Mesodermal cell (in vitro differentiated cells): ENCODE data around the gene NRK. TPM values are rescaled to one million over a fixed set of nuclear protein-coding genes. Genes with fewer than 3 reads are reported as not detected.
"Not testable (repeated sequence)": the region's sequence is repeated elsewhere in the genome, so short reads cannot be mapped to it uniquely, and the experiment has no call there.

Source experiments
- H3K27ac ChIP-seq: 2 replicates; pipeline ENCODE4 v1.7.0; 2013; ENCODE audit warnings: mild to moderate bottlenecking, low read depth, low read length, moderate library complexity; ENCODE audit not compliant: severe bottlenecking
- H3K36me3 ChIP-seq: 2 replicates; pipeline ENCODE4 v1.7.1; 2013; ENCODE audit warnings: mild to moderate bottlenecking, low read length, moderate library complexity; ENCODE audit not compliant: control insufficient read depth, insufficient read depth
- H3K4me1 ChIP-seq: one replicate; pipeline ENCODE4 v1.7.1; 2013; ENCODE audit warnings: mild to moderate bottlenecking, low read length; ENCODE audit not compliant: insufficient read depth, control insufficient read depth, poor library complexity, severe bottlenecking
- H3K4me3 ChIP-seq: 2 replicates; pipeline ENCODE4 v1.7.0; 2013; ENCODE audit warnings: low read length, control low read depth, mild to moderate bottlenecking; ENCODE audit not compliant: insufficient read depth, poor library complexity, severe bottlenecking; ENCODE audit errors: extremely low read depth
- H3K9me3 ChIP-seq: 2 replicates; pipeline ENCODE4 v1.7.1; 2013; ENCODE audit warnings: mild to moderate bottlenecking, low read length, moderate library complexity; ENCODE audit not compliant: control insufficient read depth
- WGBS, 2 experiments: methylation state at CpG; one replicate each; pipeline ENCODE4 v1.1.5; 2013; ENCODE audit warnings: missing lambda C conversion rate in 2 of 2; ENCODE audit not compliant: insufficient coverage in 2 of 2; 5-methylcytosine and 5-hydroxymethylcytosine counted together
- polyA plus RNA-seq, 2 experiments: library from polyadenylated mRNA; stranded (reverse); fragments of 50-300 nt; gene quantifications; one replicate each; pipeline ENCODE4 v1.2.3, GENCODE V29; 2013

Gene NRK, protein sequence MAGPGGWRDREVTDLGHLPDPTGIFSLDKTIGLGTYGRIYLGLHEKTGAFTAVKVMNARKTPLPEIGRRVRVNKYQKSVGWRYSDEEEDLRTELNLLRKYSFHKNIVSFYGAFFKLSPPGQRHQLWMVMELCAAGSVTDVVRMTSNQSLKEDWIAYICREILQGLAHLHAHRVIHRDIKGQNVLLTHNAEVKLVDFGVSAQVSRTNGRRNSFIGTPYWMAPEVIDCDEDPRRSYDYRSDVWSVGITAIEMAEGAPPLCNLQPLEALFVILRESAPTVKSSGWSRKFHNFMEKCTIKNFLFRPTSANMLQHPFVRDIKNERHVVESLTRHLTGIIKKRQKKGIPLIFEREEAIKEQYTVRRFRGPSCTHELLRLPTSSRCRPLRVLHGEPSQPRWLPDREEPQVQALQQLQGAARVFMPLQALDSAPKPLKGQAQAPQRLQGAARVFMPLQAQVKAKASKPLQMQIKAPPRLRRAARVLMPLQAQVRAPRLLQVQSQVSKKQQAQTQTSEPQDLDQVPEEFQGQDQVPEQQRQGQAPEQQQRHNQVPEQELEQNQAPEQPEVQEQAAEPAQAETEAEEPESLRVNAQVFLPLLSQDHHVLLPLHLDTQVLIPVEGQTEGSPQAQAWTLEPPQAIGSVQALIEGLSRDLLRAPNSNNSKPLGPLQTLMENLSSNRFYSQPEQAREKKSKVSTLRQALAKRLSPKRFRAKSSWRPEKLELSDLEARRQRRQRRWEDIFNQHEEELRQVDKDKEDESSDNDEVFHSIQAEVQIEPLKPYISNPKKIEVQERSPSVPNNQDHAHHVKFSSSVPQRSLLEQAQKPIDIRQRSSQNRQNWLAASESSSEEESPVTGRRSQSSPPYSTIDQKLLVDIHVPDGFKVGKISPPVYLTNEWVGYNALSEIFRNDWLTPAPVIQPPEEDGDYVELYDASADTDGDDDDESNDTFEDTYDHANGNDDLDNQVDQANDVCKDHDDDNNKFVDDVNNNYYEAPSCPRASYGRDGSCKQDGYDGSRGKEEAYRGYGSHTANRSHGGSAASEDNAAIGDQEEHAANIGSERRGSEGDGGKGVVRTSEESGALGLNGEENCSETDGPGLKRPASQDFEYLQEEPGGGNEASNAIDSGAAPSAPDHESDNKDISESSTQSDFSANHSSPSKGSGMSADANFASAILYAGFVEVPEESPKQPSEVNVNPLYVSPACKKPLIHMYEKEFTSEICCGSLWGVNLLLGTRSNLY (N-terminal part only)
- 2.1 TPM for polyA plus RNA-seq (2013, experiment 1 of 2)
- 1.6 TPM for polyA plus RNA-seq (2013, experiment 2 of 2)

DNA sequence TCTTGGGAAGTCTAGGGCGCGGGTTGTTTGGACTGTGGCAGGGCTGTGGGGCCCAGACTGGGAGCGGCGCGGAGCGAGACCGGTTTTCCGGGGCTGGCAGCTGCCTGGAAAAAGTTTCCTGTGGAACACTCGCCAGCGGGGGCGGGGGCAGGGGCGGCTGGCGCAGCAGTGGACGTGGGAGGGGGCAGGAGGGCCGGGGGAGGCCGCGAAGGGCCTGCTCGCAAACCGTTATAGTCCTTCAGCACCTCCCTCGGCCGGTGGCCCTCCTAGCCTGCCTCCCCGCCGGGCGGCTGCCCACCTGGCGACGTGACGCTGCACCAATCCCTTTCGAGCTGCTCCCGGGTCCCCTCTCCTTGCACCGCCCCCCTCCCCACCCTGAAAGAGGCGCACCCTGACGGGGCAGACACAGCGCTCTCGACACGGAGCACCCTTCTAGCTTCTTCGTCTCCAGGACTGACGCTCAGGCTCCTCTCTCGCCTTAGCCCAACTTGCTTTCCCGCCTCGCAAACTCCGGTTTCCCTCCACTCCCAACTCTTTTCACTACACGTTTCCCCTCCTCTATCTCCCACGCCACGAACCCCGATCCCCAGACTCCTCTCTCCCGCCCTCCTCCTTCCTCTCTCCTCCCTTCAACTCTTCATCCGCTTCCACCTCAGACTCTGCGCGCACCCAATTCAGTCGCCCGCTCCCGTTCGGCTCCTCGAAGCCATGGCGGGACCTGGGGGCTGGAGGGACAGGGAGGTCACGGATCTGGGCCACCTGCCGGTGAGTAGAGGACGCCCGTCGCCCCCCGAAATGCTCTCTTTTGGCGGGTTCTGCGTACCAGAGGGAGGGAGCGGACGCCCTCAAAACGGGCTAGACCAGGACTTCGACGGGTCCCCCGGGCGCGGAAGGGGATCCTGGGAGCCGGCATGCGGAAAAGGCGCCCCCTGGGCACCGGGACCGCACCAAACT lies at the start of gene NRK:
Gene NRK (plus strand): TSS at position 402 of the 954 bp plus-strand sequence. CDS start 307 bp downstream, at position 709.
- Histone ChIP-seq H3K9me3 (no peaks in the 10 kb centered on the region), H3K4me1 (no peaks in the 10 kb centered on the region), H3K36me3 (no peaks in the 10 kb centered on the region), H3K4me3 (peak within 1 kb of the TSS; percentile 36), H3K27ac (peak within 1 kb of the TSS; percentile 69)
- 0 to 1% methylated on average over 26 to 29 of the region's 76 CpGs for WGBS, 2 experiments

DNA sequence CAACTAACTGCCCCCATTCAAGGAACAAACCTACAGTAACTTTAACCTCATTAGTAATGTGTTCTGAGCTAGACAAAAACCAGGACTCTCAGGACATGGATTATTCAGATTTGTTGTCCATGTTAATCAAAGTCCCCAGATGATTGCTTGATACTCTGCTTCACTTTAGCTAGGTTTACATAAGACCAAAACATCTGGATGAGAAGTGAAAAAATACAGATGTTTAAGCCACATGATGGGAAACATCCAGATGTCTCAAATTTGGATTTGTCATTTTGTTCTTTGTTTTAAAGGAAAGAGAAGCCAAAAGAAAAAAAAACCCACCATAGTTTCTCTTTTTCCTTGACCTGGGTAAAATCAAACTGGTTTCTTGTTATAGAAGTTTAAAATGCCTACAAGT lies 48.5 kb upstream of the NRK start:
- Histone ChIP-seq H3K27ac (no peak overlapping the region), H3K4me3 (no peak overlapping the region), H3K36me3 (no peaks in the 10 kb centered on the region), H3K4me1 (no peaks in the 10 kb centered on the region), H3K9me3 (no peaks in the 10 kb centered on the region)

DNA sequence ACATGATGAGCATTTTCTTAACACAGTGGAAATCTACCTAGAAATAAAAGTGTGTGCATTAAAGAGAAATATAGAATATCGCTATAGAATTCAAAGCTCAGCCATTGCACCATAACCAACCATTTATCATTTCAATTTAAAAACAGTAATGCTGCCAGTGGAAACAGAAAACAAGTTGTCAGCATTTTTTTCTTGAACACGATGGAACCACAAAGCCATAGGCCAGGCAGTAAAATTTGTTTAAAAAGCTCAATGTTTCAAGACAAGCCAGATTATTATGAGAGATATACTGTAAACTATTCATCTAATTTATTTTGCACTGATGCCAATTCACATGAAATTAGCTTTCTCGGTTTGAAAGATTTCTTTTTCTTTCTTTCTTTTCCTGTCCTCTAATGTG lies 46.7 kb upstream of the NRK start:
- H3K27ac ChIP-seq = no peak overlapping the region
- no peaks in the 10 kb centered on the region for H3K4me1 ChIP-seq
- H3K9me3 ChIP-seq = no peaks in the 10 kb centered on the region
- no CpG with 5 or more reads among the region's 3 CpGs for WGBS, 2 experiments
- H3K4me3 ChIP-seq = no peak overlapping the region
- no peaks in the 10 kb centered on the region for H3K36me3 ChIP-seq

DNA sequence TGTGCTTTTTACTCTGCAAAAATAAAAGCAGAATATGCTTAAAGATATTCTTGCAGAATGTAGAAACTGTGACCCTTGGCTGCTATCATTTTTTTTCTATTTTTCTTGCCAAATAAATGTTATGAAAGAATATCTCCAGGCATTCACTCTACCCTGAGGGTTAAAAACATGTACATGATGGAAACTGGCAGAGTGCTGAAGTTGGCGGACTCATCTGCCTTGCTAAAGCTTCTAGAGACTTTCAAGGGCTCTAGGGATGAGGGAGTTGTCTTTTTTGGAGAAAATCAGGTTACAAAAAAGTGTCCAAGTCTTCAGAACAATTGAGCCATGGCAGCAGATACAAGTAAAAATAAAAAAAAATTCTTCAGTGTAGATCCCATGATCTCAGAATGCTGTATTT lies 40.5 kb upstream of the NRK start:
- Histone ChIP-seq H3K27ac (no peak overlapping the region), H3K9me3 (no peaks in the 10 kb centered on the region), H3K36me3 (no peaks in the 10 kb centered on the region), H3K4me3 (no peak overlapping the region), H3K4me1 (no peaks in the 10 kb centered on the region)
- WGBS, 2 experiments = no CpG with 5 or more reads among the region's 1 CpG

DNA sequence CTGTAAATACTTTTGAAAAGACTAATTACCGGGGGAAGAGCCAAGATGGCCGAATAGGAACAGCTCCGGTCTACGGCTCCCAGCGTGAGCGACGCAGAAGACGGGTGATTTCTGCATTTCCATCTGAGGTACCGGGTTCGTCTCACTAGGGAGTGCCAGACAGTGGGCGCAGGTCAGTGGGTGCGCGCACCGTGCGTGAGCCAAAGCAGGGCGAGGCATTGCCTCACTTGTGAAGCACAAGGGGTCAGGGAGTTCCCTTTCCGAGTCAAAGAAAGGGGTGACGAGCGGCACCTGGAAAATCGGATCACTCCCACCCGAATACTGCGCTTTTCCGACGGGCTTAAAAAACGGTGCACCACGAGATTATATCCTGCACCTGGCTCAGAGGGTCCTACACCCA lies 25.5 kb upstream of the NRK start:
- not testable (repeated sequence) for H3K27ac ChIP-seq, H3K36me3 ChIP-seq, H3K4me3 ChIP-seq, H3K4me1 ChIP-seq, H3K9me3 ChIP-seq
- WGBS, 2 experiments = 81 to 97% methylated on average over 8 to 14 of the region's 26 CpGs

DNA sequence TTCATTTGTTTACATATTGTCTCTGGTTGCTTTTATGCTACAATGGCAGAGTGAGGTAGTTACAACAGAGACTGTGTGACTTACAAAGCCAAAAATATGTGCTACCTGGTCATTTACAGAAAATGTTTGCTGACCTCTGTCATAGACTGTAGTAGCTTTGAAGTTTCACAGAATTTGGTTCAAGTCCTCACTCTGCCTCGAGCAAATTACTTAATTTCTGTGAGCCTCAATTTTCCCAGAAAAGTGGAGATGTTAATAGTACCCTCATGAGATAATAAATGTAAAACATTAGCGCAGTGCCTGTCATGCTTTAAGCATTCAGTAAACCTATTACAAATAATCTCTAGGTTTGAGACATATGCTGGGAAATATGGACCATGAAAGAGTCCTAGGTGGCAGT lies 18.4 kb upstream of the NRK start:
- WGBS, 2 experiments = no CpG with 5 or more reads among the region's 2 CpGs
- Histone ChIP-seq H3K9me3 (no peaks in the 10 kb centered on the region), H3K36me3 (no peaks in the 10 kb centered on the region), H3K4me1 (no peaks in the 10 kb centered on the region), H3K27ac (no peak overlapping the region), H3K4me3 (no peak overlapping the region)

DNA sequence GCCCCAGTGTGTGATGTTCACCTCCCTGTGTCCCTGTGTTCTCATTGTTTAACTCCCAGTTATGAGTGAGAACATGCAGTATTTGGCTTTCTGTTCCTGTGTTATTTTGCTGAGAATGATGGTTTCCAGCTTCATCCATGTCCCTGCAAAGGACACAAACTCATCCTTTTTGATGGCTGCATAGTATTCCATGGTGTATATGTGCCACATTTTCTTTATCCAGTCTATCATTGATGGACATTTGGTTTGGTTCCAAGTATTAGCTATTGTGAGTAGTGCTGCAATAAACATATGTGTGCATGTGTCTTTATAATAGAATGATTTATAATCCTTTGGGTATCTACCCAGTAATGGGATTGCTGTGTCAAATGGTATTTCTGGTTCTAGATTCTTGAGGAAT lies 16.7 kb upstream of the NRK start:
- H3K4me1 ChIP-seq, H3K36me3 ChIP-seq, H3K27ac ChIP-seq, H3K9me3 ChIP-seq, H3K4me3 ChIP-seq: not testable (repeated sequence)

DNA sequence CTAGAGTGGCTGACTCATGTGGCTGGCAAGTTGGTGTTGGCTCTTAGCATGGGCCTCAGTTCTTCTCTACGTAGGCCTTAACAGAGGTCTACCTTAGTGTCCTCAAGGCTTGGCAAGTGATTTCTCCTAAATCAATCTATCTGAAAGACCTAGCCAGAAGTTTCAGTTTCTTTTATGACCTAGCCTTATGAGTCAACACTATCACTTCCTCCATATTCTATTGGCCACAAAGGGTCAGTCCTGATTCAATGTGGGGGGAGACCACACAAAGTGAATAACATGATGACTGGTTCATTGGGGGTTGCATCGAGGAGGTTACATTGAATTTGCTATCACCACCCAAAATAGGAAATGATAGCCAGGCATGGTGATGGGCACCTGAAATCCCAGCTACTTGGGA lies 5.8 kb upstream of the NRK start:
- WGBS, 2 experiments = 100% methylated on average over 1 of the region's 2 CpGs; no CpG with 5 or more reads in 1 of the 2 experiments
- H3K4me1 ChIP-seq = no peaks in the 10 kb centered on the region
- no peak overlapping the region for H3K27ac ChIP-seq
- H3K4me3 ChIP-seq = no peak overlapping the region
- no peaks in the 10 kb centered on the region for H3K36me3 ChIP-seq
- no peaks in the 10 kb centered on the region for H3K9me3 ChIP-seq

DNA sequence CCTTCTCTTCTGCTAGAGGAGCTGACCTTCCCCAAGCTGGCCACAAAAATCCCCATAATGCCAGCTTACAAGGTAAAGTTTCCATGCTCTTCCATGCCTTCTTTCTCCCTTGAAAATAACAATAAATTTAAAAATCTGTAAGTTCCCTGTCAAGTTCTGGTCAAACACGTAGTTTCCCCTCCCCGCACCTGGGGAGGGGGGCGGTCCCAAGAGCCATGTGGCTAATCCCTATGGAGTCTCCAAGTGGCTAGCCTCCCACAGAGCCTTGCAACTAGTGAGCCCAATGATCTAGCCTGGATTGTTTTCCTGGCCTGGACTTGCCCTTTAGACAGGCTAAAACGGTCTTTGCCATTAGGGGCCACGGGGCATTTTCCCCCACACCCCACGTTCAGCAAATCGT lies 2.1 kb upstream of the NRK start:
- no peaks in the 10 kb centered on the region for H3K36me3 ChIP-seq
- no peaks in the 10 kb centered on the region for H3K4me1 ChIP-seq
- 48% methylated on average over 3 of the region's 7 CpGs; no CpG with 5 or more reads in 1 of the 2 experiments for WGBS, 2 experiments

More for the DNA sequence above, 2.1 kb upstream of the NRK start:
- H3K27ac ChIP-seq = no peak overlapping the region
- no peaks in the 10 kb centered on the region for H3K9me3 ChIP-seq
- H3K4me3 ChIP-seq = no peak overlapping the region
